ENCODE data around the gene IL17RC. TPM values are rescaled to one million over a fixed set of nuclear protein-coding genes. Genes with fewer than 3 reads are reported as not detected.
"Not testable (repeated sequence)": the region's sequence is repeated elsewhere in the genome, so short reads cannot be mapped to it uniquely, and the experiment has no call there.

The IL17RC gene
- total RNA-seq, 1 donor: 32.8 TPM

GRCh38 chr3:9938966-9939365, 22.1 kb downstream of the IL17RC start:
- DNase-seq (ENCODE audit: low read depth): no peak
- no peak overlapping the region for H3K4me3 ChIP-seq (ENCODE audit: low read depth, low read length)
- no peak for TF ChIP-seq CTCF (IDR thresholded peaks at IDR 0.05; ENCODE audit: insufficient read depth, low read depth, low read length)

- DNase-seq (ENCODE audit: low read depth); H3K4me3 ChIP-seq (ENCODE audit: low read depth, low read length): not testable (repeated sequence)
These were observed 23.0 kb downstream of the IL17RC start for GRCh38 chr3:9939906-9940305.

- no peak for TF ChIP-seq CTCF (IDR thresholded peaks at IDR 0.05; ENCODE audit: insufficient read depth, low read depth, low read length)
- no peak for DNase-seq (ENCODE audit: low read depth)
- no peak overlapping the region for H3K4me3 ChIP-seq (ENCODE audit: low read depth, low read length)
These were observed 23.8 kb downstream of the IL17RC start for GRCh38 chr3:9940746-9941145.

GRCh38 chr3:9942164-9942563, 25.3 kb downstream of the IL17RC start:
- H3K4me3 ChIP-seq (ENCODE audit: low read depth, low read length): no peak overlapping the region
- TF ChIP-seq CTCF (IDR thresholded peaks at IDR 0.05; ENCODE audit: insufficient read depth, low read depth, low read length): no peak
- DNase-seq (ENCODE audit: low read depth): no peak

- no peak overlapping the region for H3K4me3 ChIP-seq (ENCODE audit: low read depth, low read length)
- no peak for DNase-seq (ENCODE audit: low read depth)
- TF ChIP-seq CTCF (IDR thresholded peaks at IDR 0.05; ENCODE audit: insufficient read depth, low read depth, low read length): no peak
These were observed 26.2 kb downstream of the IL17RC start for GRCh38 chr3:9942934-9943690.

GRCh38 chr3:9944271-9944670, 27.4 kb downstream of the IL17RC start:
- H3K4me3 ChIP-seq (ENCODE audit: low read depth, low read length): no peak overlapping the region
- TF ChIP-seq CTCF (IDR thresholded peaks at IDR 0.05; ENCODE audit: insufficient read depth, low read depth, low read length): no peak
- no peak for DNase-seq (ENCODE audit: low read depth)

- TF ChIP-seq CTCF (IDR thresholded peaks at IDR 0.05; ENCODE audit: insufficient read depth, low read depth, low read length): no peak
- DNase-seq (ENCODE audit: low read depth): no peak
- H3K4me3 ChIP-seq (ENCODE audit: low read depth, low read length): no peak overlapping the region
These were observed 28.5 kb downstream of the IL17RC start for GRCh38 chr3:9945358-9945757.

Measured in fibroblast of villous mesenchyme (primary cell).